Measurements from ENCODE around the gene TPCN2. TPM values are rescaled to one million over a fixed set of nuclear protein-coding genes. Genes with fewer than 3 reads are reported as not detected.

TPCN2 gene
- total and polyA plus RNA-seq, 7 experiments from 2014 or later, result 3.3 to 29.4 (median 21.2) TPM

DNA sequence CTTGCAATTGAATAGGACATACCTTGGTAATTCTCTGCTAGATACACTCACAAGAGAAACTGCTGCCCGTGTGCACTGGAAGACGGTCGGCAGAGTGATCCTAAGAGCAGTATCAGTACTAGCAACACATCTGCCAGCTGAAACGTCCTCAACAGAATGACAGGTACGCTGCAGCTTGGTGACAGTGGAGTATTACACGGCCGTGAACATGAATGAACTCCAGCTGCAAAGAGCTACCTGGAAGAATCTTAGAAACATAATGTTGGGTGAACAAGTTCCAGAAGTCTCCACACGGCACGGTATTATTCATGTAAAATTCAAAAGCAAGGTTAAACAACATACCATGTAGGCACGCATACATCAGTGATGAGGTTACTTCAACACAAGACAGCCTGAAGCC lies 44.4 kb downstream of the TPCN2 start:
- ChIA-PET CTCF (no interaction called here), POLR2A (interaction anchor here (0.6 kb wide), 1 partner anchor 18 kb away, joined by 4 read pairs; no protein-coding TSS in a partner anchor)
- Mint-ChIP-seq H3K9me3 (no peaks in the 10 kb centered on the region), H3K27me3 (no peaks in the 10 kb centered on the region), H3K4me3 (no peak overlapping the region), H3K27ac (no peak overlapping the region), H3K36me3 (peaks cover 0 to 29% (median 9%) of the 10 kb centered on the region in 5 donors), H3K4me1 (peaks cover 0 to 9% (median 0%) of the 10 kb centered on the region in 7 donors)
- Histone ChIP-seq H3K36me3 (ENCODE audit: control insufficient read depth in 2 of 3, insufficient read depth in 3 of 3, low read length in 3 of 3) (peaks cover 0 to 23% (median 6%) of the 10 kb centered on the region in 3 experiments), H3K27me3 (ENCODE audit: control insufficient read depth in 2 of 2, insufficient read depth in 2 of 2, low read length in 2 of 2) (no peaks in the 10 kb centered on the region), H3K4me1 (ENCODE audit: control insufficient read depth in 2 of 2, insufficient read depth in 2 of 2, low read length in 2 of 2) (no peaks in the 10 kb centered on the region), H3K27ac (ENCODE audit: low read depth, low read length) (no peak overlapping the region), H3K9me3 (ENCODE audit: control insufficient read depth in 2 of 3, low read length in 3 of 3) (no peaks in the 10 kb centered on the region), H3K4me3 (ENCODE audit: low read length) (no peak overlapping the region)
- DNase-seq (no peak), ATAC-seq (no peak)
- intact Hi-C loops (cut with micrococcal nuclease), result no loop called here

DNA sequence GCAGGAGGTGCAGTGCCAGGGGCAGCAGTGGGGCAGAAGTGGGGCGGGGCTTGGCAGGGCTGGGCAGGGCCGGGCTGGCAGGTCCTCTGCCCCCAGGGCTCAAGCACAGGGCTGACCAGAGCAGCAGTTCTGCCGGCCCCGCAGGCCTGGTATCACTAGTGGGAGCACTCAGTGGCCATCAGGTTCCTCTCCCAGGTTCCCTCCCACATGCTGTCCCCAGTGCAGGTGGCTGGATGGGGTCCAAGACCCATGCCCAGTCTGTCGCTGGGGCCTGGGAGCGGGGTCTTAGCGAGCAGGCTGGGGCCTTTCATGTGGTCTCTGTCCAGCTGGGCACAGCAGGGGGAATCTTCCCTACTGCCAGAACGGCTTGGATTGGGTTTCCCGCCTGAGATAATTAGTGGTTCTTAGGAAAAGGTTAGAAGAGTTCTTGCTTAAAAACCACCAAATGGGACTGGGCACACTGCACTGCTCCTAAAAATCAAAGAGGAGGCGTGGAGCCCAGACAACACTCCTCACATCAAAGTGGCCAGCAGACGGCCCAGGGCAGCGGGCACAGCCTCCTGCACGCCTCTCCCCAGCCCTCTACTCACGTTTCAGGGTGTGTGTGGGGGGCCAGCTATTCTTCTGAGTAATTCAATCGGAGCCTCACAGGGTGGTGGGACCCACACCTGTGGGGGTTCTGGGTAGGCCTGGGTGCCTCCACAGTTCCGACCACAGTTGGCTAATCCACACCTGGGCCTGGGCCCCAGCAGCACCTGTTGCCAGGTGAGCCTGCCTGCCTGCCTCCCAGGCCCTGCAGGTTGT lies 45.6 kb downstream of the TPCN2 start:
- H3K9me3 ChIP-seq (ENCODE audit: control insufficient read depth in 2 of 3, low read length in 3 of 3), result no peaks in the 10 kb centered on the region
- Mint-ChIP-seq H3K36me3 (peaks cover 0 to 25% (median 9%) of the 10 kb centered on the region in 5 donors), H3K27ac (no peak overlapping the region), H3K4me3 (no peak overlapping the region), H3K4me1 (peaks cover 0 to 9% (median 0%) of the 10 kb centered on the region in 7 donors), H3K27me3 (no peaks in the 10 kb centered on the region), H3K9me3 (peaks cover 0 to 2% (median 0%) of the 10 kb centered on the region in 11 donors)
- no peak overlapping the region for H3K4me3 ChIP-seq (ENCODE audit: low read length)
- DNase-seq, result no peak
- intact Hi-C loops (cut with micrococcal nuclease), result no loop called here
- H3K4me1 ChIP-seq (ENCODE audit: control insufficient read depth in 2 of 2, insufficient read depth in 2 of 2, low read length in 2 of 2), result no peaks in the 10 kb centered on the region
- H3K27ac ChIP-seq (ENCODE audit: low read depth, low read length), result no peak overlapping the region
- no peaks in the 10 kb centered on the region for H3K27me3 ChIP-seq (ENCODE audit: control insufficient read depth in 2 of 2, insufficient read depth in 2 of 2, low read length in 2 of 2)
- H3K36me3 ChIP-seq (ENCODE audit: control insufficient read depth in 2 of 3, insufficient read depth in 3 of 3, low read length in 3 of 3), result peaks cover 0 to 15% (median 0%) of the 10 kb centered on the region in 3 experiments
- ChIA-PET CTCF (interaction anchor here (0.7 kb wide), 1 partner anchor 13 kb away, joined by 3 read pairs; no protein-coding TSS in a partner anchor), POLR2A (no interaction called here)
- ATAC-seq, result no peak

DNA sequence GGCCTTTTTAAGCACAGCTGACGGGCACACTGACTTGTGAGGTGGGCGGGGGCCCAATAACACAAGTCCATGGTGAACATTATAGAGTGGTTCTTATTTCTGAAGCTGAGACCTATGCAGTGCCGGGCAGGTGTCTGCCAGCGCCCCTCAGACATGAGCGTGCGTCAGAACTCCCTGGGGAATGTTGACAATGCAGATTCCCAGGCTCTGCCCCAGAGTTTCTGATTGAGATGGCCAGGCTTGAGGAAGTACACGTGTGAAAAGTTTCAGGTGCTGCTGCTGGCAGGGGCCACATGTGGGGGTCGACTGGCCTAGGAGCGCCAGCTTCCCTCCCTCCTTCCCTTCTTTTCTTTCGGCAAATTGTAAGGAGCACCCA lies 46.2 kb downstream of the TPCN2 start:
- Histone ChIP-seq H3K27ac (ENCODE audit: low read depth, low read length) (no peak overlapping the region), H3K4me3 (ENCODE audit: low read length) (no peak overlapping the region), H3K36me3 (ENCODE audit: control insufficient read depth in 2 of 3, insufficient read depth in 3 of 3, low read length in 3 of 3) (peaks cover 0 to 11% (median 0%) of the 10 kb centered on the region in 3 experiments), H3K4me1 (ENCODE audit: control insufficient read depth in 2 of 2, insufficient read depth in 2 of 2, low read length in 2 of 2) (no peaks in the 10 kb centered on the region), H3K9me3 (ENCODE audit: control insufficient read depth in 2 of 3, low read length in 3 of 3) (no peaks in the 10 kb centered on the region), H3K27me3 (ENCODE audit: control insufficient read depth in 2 of 2, insufficient read depth in 2 of 2, low read length in 2 of 2) (no peaks in the 10 kb centered on the region)
- no peak overlapping the region for H3K4me3 Mint-ChIP-seq
- DNase-seq (no peak), ATAC-seq (no peak)
- peaks cover 0 to 24% (median 5%) of the 10 kb centered on the region in 5 donors for H3K36me3 Mint-ChIP-seq
- CTCF ChIA-PET, result interaction anchor here (0.7 kb wide), 1 partner anchor 12 kb away, joined by 3 read pairs; no protein-coding TSS in a partner anchor
- H3K27ac Mint-ChIP-seq, result no peak overlapping the region
- H3K27me3 Mint-ChIP-seq, result peaks cover 0 to 3% (median 0%) of the 10 kb centered on the region in 5 donors
- POLR2A ChIA-PET, result no interaction called here
- H3K9me3 Mint-ChIP-seq, result peaks cover 0 to 2% (median 0%) of the 10 kb centered on the region in 11 donors
- intact Hi-C loops (cut with micrococcal nuclease), result no loop called here
- H3K4me1 Mint-ChIP-seq, result peaks cover 0 to 5% (median 0%) of the 10 kb centered on the region in 7 donors

DNA sequence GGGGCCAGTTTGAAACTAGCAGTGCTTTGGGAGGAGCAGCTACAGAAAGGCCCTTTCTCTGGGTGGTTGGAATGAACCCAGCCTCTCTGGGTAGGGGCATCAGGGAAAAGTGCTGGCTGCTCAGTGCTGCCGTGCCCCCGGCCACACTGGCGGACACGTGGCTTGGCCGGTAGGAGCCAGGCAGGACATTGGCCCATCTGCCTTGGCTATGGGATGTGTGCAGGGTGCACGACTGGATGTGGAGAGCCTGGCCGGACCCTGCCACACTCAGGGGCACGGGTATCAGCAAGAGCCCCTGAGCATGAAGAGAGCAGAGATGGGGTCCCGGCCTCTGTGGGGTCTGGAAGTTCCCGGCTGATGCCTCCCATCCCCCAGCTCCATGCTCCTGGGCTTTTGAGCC lies 46.6 kb downstream of the TPCN2 start:
- POLR2A ChIA-PET, result no interaction called here
- Mint-ChIP-seq H3K36me3 (peaks cover 0 to 20% (median 2%) of the 10 kb centered on the region in 5 donors), H3K27me3 (peaks cover 0 to 3% (median 0%) of the 10 kb centered on the region in 5 donors), H3K4me3 (no peak overlapping the region), H3K4me1 (peaks cover 0 to 3% (median 0%) of the 10 kb centered on the region in 7 donors), H3K9me3 (peaks cover 0 to 2% (median 0%) of the 10 kb centered on the region in 11 donors), H3K27ac (no peak overlapping the region)
- no peak overlapping the region for H3K4me3 ChIP-seq (ENCODE audit: low read length)
- H3K27me3 ChIP-seq (ENCODE audit: control insufficient read depth in 2 of 2, insufficient read depth in 2 of 2, low read length in 2 of 2), result no peaks in the 10 kb centered on the region
- DNase-seq, result no peak
- no peak overlapping the region for H3K27ac ChIP-seq (ENCODE audit: low read depth, low read length)
- H3K36me3 ChIP-seq (ENCODE audit: control insufficient read depth in 2 of 3, insufficient read depth in 3 of 3, low read length in 3 of 3), result peaks cover 0 to 7% (median 0%) of the 10 kb centered on the region in 3 experiments
- CTCF ChIA-PET, result interaction anchor here (0.7 kb wide), 1 partner anchor 12 kb away, joined by 3 read pairs; no protein-coding TSS in a partner anchor
- no peaks in the 10 kb centered on the region for H3K9me3 ChIP-seq (ENCODE audit: control insufficient read depth in 2 of 3, low read length in 3 of 3)
- intact Hi-C loops (cut with micrococcal nuclease), result no loop called here
- no peak for ATAC-seq
- H3K4me1 ChIP-seq (ENCODE audit: control insufficient read depth in 2 of 2, insufficient read depth in 2 of 2, low read length in 2 of 2), result no peaks in the 10 kb centered on the region

DNA sequence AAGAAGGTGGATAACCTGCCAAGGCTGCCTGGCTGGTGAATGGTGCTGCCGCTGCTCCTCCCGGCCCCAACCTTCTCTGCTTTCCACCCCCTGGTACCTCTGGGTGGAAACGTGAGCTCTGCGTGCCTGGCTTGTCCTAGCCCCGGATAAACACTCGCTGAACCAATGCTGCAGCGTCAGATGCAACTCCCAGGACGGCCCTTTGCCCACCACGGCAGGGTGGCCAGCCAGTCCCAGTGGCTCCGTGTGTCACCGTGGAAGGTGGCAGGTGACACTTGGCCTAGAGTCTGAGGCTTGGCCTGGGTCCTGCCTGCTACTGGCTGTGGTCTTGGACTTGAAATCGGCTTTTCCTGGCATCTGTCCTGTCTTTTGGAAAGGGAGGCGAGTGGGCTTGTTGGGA lies 47.7 kb downstream of the TPCN2 start:
- H3K4me1 ChIP-seq (ENCODE audit: control insufficient read depth in 2 of 2, insufficient read depth in 2 of 2, low read length in 2 of 2), result peaks cover 0 to 1% of the 10 kb centered on the region in 2 donors
- intact Hi-C loops (cut with micrococcal nuclease), result no loop called here
- peaks cover 0 to 4% (median 0%) of the 10 kb centered on the region in 3 experiments for H3K36me3 ChIP-seq (ENCODE audit: control insufficient read depth in 2 of 3, insufficient read depth in 3 of 3, low read length in 3 of 3)
- no peak overlapping the region for H3K27ac ChIP-seq (ENCODE audit: low read depth, low read length)
- no peak overlapping the region for H3K4me3 ChIP-seq (ENCODE audit: low read length)
- no peak for ATAC-seq
- H3K4me3 Mint-ChIP-seq, result no peak overlapping the region
- ChIA-PET CTCF (no interaction called here), POLR2A (no interaction called here)
- DNase-seq, result no peak
- no peaks in the 10 kb centered on the region for H3K27me3 ChIP-seq (ENCODE audit: control insufficient read depth in 2 of 2, insufficient read depth in 2 of 2, low read length in 2 of 2)
- H3K27me3 Mint-ChIP-seq, result peaks cover 0 to 3% (median 0%) of the 10 kb centered on the region in 5 donors
- H3K9me3 Mint-ChIP-seq, result peaks cover 0 to 2% (median 0%) of the 10 kb centered on the region in 11 donors
- no peaks in the 10 kb centered on the region for H3K9me3 ChIP-seq (ENCODE audit: control insufficient read depth in 2 of 3, low read length in 3 of 3)
- peaks cover 0 to 17% (median 0%) of the 10 kb centered on the region in 5 donors for H3K36me3 Mint-ChIP-seq
- H3K4me1 Mint-ChIP-seq, result peaks cover 0 to 4% (median 2%) of the 10 kb centered on the region in 7 donors
- no peak overlapping the region for H3K27ac Mint-ChIP-seq

DNA sequence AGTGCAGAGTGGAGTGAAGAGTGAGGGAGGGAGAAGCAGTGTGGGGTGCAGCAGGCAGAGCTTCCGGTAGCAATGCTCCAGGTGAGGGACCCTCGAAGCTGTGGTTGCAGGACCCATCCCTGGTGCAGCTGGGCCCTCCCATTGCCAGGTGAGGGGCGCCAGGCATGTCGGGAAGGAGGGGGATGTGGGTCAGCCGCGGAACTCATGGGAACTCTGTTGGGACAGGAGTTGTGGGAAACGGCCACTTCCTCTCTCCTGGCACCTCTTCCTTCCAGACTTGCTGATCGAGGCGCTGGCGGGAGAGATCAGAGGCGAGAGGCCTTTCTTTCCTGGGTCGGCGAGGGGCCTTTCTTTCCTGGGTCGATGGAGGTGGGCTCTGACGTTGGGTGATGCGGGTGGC lies 48.5 kb downstream of the TPCN2 start:
- no peak for ATAC-seq
- H3K4me3 ChIP-seq (ENCODE audit: low read length), result no peak overlapping the region
- ChIA-PET CTCF (no interaction called here), POLR2A (no interaction called here)
- no peaks in the 10 kb centered on the region for H3K27me3 ChIP-seq (ENCODE audit: control insufficient read depth in 2 of 2, insufficient read depth in 2 of 2, low read length in 2 of 2)
- peaks cover 0 to 6% (median 3%) of the 10 kb centered on the region in 7 donors for H3K4me1 Mint-ChIP-seq
- peaks cover 0 to 2% (median 0%) of the 10 kb centered on the region in 11 donors for H3K9me3 Mint-ChIP-seq
- peaks cover 0 to 3% (median 0%) of the 10 kb centered on the region in 5 donors for H3K27me3 Mint-ChIP-seq
- intact Hi-C loops (cut with micrococcal nuclease), result no loop called here
- no peaks in the 10 kb centered on the region for H3K9me3 ChIP-seq (ENCODE audit: control insufficient read depth in 2 of 3, low read length in 3 of 3)
- peaks cover 0 to 7% of the 10 kb centered on the region in 2 donors for H3K4me1 ChIP-seq (ENCODE audit: control insufficient read depth in 2 of 2, insufficient read depth in 2 of 2, low read length in 2 of 2)
- H3K27ac ChIP-seq (ENCODE audit: low read depth, low read length), result no peak overlapping the region
- peaks cover 0 to 9% (median 0%) of the 10 kb centered on the region in 5 donors for H3K36me3 Mint-ChIP-seq
- no peak overlapping the region for H3K27ac Mint-ChIP-seq
- no peak overlapping the region for H3K4me3 Mint-ChIP-seq
- H3K36me3 ChIP-seq (ENCODE audit: control insufficient read depth in 2 of 3, insufficient read depth in 3 of 3, low read length in 3 of 3), result no peaks in the 10 kb centered on the region
- DNase-seq, result no peak

Data from naive thymus-derived CD4-positive, alpha-beta T cell (primary cell).